Fibroblast of villous mesenchyme (primary cell): Measurements from ENCODE around the gene DLEU7. TPM values are rescaled to one million over a fixed set of nuclear protein-coding genes. Genes with fewer than 3 reads are reported as not detected.

Source experiments
- DNase-seq: peaks from one replicate; pipeline ENCODE4 v3.0.0-alpha.2; 2010; ENCODE audit warnings: low read depth
- H3K4me3 ChIP-seq: 2 replicates; pipeline ENCODE4 v1.5.1; 2011; ENCODE audit warnings: low read depth, mild to moderate bottlenecking, low read length
- total RNA-seq: library from RNA; depleted of rRNA; stranded (reverse); fragments of >200 nt; gene quantifications from 2 replicates; pipeline ENCODE4 v1.2.3, GENCODE V29; 2012
- TF ChIP-seq, protein P1 (sequence below): IDR thresholded peaks from 2 replicates; pipeline ENCODE4 v1.5.1; 2012; ENCODE audit warnings: low read depth, mild to moderate bottlenecking, low read length; ENCODE audit not compliant: insufficient read depth

The DLEU7 gene
- total RNA-seq, 1 donor, result not detected

DNA sequence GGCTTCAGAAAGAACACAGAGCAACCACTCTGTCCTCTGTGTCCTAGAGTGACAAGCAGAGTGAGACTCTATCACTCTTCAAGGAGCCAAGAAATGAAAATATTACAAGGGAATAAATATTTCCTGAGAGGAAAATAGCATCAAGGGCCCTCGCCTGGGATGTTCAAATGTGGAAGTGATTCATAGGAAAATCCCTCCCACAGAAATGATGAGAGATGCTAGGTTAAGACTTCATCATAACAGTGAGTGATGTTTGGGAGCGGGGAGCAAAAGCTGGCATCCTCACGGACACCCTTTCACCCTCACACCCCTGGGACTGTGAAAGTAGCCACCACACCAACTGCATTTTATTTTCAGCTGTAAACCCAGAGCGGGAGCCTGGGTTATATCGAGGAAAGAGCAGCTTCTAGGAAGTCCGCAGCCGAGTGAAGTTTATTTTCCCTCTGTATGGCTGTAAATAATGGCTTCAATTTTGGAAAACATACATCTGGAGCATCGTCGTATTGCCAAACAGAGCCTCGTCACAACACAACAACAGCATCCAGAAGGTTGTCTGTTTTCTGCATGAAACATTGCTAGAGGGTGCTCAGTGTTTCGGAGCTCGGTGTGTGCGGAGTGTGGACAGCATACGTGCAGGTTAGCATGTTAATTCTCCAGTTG, 54.8 kb downstream of the DLEU7 start:
- DNase-seq, result no peak
- H3K4me3 ChIP-seq, result no peak overlapping the region
- TF ChIP-seq, protein P1, sequence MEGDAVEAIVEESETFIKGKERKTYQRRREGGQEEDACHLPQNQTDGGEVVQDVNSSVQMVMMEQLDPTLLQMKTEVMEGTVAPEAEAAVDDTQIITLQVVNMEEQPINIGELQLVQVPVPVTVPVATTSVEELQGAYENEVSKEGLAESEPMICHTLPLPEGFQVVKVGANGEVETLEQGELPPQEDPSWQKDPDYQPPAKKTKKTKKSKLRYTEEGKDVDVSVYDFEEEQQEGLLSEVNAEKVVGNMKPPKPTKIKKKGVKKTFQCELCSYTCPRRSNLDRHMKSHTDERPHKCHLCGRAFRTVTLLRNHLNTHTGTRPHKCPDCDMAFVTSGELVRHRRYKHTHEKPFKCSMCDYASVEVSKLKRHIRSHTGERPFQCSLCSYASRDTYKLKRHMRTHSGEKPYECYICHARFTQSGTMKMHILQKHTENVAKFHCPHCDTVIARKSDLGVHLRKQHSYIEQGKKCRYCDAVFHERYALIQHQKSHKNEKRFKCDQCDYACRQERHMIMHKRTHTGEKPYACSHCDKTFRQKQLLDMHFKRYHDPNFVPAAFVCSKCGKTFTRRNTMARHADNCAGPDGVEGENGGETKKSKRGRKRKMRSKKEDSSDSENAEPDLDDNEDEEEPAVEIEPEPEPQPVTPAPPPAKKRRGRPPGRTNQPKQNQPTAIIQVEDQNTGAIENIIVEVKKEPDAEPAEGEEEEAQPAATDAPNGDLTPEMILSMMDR, result no peak

- TF ChIP-seq, protein P1, result no peak
Measured at GRCh38 chr13:50787316-50788195, 55.9 kb downstream of the DLEU7 start.

GRCh38 chr13:50783717-50784290, 59.7 kb downstream of the DLEU7 start:
- DNase-seq, result no peak
- H3K4me3 ChIP-seq, result no peak overlapping the region
- TF ChIP-seq, protein P1, result no peak

More at GRCh38 chr13:50787316-50788195, 55.9 kb downstream of the DLEU7 start:
- H3K4me3 ChIP-seq, result no peak overlapping the region
- DNase-seq, result no peak

GRCh38 chr13:50783066-50783465, 60.4 kb downstream of the DLEU7 start:
- no peak overlapping the region for H3K4me3 ChIP-seq
- no peak for DNase-seq
- TF ChIP-seq, protein P1, result no peak

DNA sequence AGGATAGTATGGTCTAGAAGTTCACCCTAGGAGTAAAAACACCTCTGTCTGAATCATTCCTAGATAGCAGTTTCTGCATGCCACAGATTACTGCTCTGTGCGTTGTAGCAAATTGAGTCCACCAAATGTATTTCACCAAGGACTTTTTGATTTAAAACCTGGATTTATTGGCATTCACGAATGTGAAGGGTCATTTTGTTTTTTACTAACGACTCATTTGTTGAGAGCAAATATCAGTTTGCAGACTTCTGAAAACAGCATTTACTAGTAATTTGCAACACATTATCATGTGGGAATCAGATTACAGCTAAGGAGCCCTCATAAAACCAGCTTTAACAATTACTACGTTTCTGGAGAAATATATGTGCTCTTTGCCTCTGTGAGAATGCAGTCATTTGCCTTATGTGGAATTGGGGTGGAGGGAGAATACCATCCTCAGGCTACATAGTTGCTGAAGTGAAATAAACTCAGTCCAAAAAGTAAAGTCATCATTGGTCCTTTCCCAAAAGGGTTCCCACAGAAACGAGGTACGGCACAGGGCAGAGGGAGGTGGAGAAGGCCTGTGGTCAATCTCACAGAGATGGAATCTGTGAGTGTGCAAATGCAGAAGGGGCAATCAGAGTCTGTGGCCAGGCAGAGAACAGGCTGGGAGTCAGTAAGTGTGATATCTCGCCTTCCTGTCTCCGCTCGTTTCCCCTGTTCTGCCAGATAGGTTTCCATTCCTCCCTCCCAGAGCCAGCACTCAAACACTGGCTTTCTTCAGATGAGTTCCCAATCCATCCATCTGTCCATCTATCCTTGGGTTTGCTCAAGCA, 63.1 kb downstream of the DLEU7 start:
- TF ChIP-seq, protein P1, result no peak
- DNase-seq, result no peak
- H3K4me3 ChIP-seq, result no peak overlapping the region

DNA sequence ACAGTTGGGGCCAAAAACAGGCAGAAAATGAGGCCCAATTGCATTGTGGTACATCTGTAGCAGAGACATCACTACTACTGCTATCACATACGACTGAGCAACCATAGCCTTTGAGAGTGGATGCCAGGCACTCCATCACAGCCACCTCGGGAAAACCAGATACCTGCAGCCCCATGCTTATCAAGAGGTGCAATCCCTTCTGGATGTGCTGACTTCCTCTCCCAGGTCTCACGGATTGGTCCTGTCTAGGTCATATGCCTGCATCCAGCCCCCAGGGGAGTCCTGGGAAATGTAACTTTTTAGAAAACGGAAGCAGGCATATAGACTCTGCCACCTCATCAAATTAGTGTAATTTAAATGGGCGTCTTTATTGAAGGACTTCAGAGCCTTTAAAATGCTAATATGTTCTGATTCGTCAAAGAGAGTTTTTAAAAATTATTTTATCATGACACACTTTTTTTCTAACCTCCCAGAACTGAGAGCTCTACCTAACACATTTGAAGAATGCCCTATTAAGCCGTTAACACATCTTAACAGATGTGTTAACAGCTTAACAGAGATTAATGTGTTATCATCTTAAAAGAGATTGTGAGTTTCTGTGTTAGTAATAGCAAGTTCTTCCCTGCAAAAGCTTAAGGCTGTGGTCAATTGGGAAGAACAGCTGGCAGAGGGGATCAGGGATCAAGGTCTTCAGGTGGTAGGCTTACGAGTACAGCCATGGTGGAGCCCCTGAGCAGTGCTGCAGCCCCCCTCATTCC, 63.9 kb downstream of the DLEU7 start:
- no peak for DNase-seq
- TF ChIP-seq, protein P1, result no peak

More for the DNA sequence above, 63.9 kb downstream of the DLEU7 start:
- no peak overlapping the region for H3K4me3 ChIP-seq
